GM20000 (cell line): ENCODE results near the gene TAOK1.

Experiments used
- DNase-seq: peaks from one replicate; pipeline ENCODE4 v3.0.0; 2012; ENCODE audit warnings: low spot score
- CTCF ChIP-seq: IDR thresholded peaks from 2 replicates; pipeline ENCODE4 v1.5.1; 2012; ENCODE audit warnings: mild to moderate bottlenecking, control low read depth; ENCODE audit errors: extremely low read depth, missing control alignments

TAOK1 gene

GRCh38 chr17:29582772-29583171, 192.6 kb downstream of the TAOK1 start:
- no peak for TF ChIP-seq CTCF

GRCh38 chr17:29583324-29584248, 193.4 kb downstream of the TAOK1 start:
- no peak for TF ChIP-seq CTCF
- DNase-seq, result no peak

More at GRCh38 chr17:29582772-29583171, 192.6 kb downstream of the TAOK1 start:
- DNase-seq, result no peak

- no peak for DNase-seq
- TF ChIP-seq CTCF, result no peak
Measured at GRCh38 chr17:29584452-29585079, 194.4 kb downstream of the TAOK1 start.

- peak; percentile 30 for TF ChIP-seq CTCF
- DNase-seq, result peak; percentile 61
Measured at GRCh38 chr17:29585080-29585751, 195.1 kb downstream of the TAOK1 start.

GRCh38 chr17:29586676-29587469, 196.7 kb downstream of the TAOK1 start:
- DNase-seq, result no peak
- TF ChIP-seq CTCF, result no peak

GRCh38 chr17:29587591-29587990, 197.4 kb downstream of the TAOK1 start:
- no peak for TF ChIP-seq CTCF
- DNase-seq, result no peak
